Astrocyte (in vitro differentiated cells and primary cell): ENCODE data around the gene ACSF3.

Source experiments
- EZH2 ChIP-seq: IDR thresholded peaks from 2 replicates; pipeline ENCODE4 v1.6.1; 2012; ENCODE audit warnings: mild to moderate bottlenecking, low read length, inconsistent platforms; ENCODE audit not compliant: insufficient read depth
- TF ChIP-seq, protein P1 (sequence below): IDR thresholded peaks from 2 replicates; pipeline ENCODE4 v1.5.1; 2011; ENCODE audit warnings: low read depth, mild to moderate bottlenecking, inconsistent platforms, low read length, moderate library complexity; ENCODE audit not compliant: insufficient read depth

DNA sequence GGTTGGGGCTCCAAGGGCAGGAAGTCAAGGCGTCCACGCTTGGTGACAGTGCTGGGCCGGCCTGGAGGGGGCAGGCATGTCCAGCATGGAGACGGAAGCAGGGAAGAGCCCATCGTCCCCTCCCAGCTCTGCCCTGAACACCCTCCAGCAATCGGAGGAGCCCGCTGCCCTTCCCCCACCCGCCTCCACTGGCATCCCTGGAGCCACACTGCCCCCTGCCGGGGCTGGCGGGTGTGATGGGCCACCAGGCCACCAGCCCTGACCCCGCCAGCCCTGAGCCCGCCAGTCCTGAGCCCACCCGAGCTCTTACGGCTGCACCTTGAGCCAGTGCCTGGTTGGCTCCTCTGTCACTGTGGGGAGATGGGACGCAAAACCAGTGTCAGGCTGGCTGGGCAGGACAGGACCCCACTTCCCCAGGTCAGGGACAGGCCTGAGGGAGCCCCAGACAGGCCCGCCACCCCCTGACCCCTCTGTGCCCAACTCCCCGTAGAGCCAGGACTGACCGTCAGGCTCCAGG, 73.8 kb downstream of the ACSF3 start:
- TF ChIP-seq, protein P1, sequence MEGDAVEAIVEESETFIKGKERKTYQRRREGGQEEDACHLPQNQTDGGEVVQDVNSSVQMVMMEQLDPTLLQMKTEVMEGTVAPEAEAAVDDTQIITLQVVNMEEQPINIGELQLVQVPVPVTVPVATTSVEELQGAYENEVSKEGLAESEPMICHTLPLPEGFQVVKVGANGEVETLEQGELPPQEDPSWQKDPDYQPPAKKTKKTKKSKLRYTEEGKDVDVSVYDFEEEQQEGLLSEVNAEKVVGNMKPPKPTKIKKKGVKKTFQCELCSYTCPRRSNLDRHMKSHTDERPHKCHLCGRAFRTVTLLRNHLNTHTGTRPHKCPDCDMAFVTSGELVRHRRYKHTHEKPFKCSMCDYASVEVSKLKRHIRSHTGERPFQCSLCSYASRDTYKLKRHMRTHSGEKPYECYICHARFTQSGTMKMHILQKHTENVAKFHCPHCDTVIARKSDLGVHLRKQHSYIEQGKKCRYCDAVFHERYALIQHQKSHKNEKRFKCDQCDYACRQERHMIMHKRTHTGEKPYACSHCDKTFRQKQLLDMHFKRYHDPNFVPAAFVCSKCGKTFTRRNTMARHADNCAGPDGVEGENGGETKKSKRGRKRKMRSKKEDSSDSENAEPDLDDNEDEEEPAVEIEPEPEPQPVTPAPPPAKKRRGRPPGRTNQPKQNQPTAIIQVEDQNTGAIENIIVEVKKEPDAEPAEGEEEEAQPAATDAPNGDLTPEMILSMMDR, result peak; percentile 50
- TF ChIP-seq EZH2, result no peak
